Measurements from ENCODE around the gene RASAL2.

RASAL2 gene

DNA sequence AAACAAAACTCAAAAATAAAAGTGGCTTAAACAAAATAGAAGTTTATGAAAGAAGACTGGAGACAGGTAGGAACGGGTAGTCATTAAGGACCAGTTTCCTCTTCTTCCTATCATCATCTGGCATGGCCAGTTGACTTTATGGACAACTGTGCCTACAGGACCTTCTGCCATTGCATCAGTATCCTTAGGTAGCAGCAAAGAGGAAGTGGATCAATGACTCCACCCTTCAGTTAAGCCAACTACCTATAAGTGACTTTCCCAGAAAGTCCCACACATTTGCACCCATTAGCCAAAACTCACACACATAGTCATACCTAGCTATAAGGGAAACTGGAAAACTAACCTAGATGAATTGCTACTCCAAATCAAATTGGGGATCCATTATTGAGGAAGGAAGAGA, 51.7 kb downstream of the RASAL2 start:
- Mint-ChIP-seq H3K9me3 (peaks cover 2% of the 10 kb centered on the region), H3K27ac (no peak overlapping the region), H3K27me3 (ENCODE audit: low read depth) (no peaks in the 10 kb centered on the region), H3K4me1 (peaks cover 22% of the 10 kb centered on the region), H3K4me3 (no peak overlapping the region), H3K36me3 (ENCODE audit: low read depth) (no peaks in the 10 kb centered on the region)
- TF ChIP-seq, protein P1, sequence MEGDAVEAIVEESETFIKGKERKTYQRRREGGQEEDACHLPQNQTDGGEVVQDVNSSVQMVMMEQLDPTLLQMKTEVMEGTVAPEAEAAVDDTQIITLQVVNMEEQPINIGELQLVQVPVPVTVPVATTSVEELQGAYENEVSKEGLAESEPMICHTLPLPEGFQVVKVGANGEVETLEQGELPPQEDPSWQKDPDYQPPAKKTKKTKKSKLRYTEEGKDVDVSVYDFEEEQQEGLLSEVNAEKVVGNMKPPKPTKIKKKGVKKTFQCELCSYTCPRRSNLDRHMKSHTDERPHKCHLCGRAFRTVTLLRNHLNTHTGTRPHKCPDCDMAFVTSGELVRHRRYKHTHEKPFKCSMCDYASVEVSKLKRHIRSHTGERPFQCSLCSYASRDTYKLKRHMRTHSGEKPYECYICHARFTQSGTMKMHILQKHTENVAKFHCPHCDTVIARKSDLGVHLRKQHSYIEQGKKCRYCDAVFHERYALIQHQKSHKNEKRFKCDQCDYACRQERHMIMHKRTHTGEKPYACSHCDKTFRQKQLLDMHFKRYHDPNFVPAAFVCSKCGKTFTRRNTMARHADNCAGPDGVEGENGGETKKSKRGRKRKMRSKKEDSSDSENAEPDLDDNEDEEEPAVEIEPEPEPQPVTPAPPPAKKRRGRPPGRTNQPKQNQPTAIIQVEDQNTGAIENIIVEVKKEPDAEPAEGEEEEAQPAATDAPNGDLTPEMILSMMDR (IDR thresholded peaks at IDR 0.05; ENCODE audit: unreplicated experiment in 3 of 3) = no peak

DNA sequence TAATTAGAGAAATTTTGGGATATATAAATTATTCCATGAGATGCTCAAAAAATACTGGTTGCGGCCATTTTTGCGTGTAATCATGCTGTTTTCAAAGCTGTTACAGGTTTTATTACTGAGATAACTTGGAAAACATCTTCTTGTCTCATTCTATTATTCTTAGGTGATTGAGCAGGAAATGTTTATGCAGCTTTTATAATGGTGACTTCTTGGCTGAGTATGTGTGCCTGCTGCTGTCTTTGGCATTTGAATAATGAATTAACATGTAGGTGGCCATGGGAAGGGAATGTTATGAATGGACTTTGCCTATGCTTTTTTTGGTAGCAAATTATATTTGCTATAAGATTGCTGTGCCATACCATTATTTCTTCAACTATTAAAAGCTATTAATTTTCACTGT, 52.5 kb downstream of the RASAL2 start:
- TF ChIP-seq, protein P1 (IDR thresholded peaks at IDR 0.05; ENCODE audit: unreplicated experiment in 3 of 3) = no peak
- peaks cover 22% of the 10 kb centered on the region for H3K4me1 Mint-ChIP-seq
- no peak overlapping the region for H3K4me3 Mint-ChIP-seq
- no peaks in the 10 kb centered on the region for H3K9me3 Mint-ChIP-seq
- H3K36me3 Mint-ChIP-seq (ENCODE audit: low read depth) = no peaks in the 10 kb centered on the region
- H3K27ac Mint-ChIP-seq = no peak overlapping the region
- H3K27me3 Mint-ChIP-seq (ENCODE audit: low read depth) = no peaks in the 10 kb centered on the region

DNA sequence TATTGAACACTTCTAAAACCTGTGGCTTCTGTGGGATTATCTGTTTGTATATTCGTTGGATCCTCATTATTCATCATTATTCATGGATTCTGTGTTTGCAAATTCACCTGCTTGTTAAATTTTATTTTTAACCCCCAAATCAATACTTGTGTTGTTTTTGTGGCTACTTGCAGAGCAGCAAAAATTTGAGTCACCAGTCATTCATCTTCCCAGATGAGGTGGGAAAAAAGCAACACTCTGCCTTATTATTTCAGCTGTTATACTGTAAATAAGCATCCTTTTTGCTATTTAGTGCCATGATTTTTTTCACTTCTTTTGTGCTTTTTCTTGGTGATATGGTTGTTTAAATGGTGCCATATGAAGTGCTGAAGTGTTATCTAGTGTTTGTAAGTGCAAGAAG, 56.7 kb downstream of the RASAL2 start:
- TF ChIP-seq, protein P1 (IDR thresholded peaks at IDR 0.05; ENCODE audit: unreplicated experiment in 3 of 3) = no peak
- Mint-ChIP-seq H3K9me3 (no peaks in the 10 kb centered on the region), H3K27ac (no peak overlapping the region), H3K4me1 (peaks cover 21% of the 10 kb centered on the region), H3K27me3 (ENCODE audit: low read depth) (no peaks in the 10 kb centered on the region), H3K36me3 (ENCODE audit: low read depth) (no peaks in the 10 kb centered on the region), H3K4me3 (no peak overlapping the region)

DNA sequence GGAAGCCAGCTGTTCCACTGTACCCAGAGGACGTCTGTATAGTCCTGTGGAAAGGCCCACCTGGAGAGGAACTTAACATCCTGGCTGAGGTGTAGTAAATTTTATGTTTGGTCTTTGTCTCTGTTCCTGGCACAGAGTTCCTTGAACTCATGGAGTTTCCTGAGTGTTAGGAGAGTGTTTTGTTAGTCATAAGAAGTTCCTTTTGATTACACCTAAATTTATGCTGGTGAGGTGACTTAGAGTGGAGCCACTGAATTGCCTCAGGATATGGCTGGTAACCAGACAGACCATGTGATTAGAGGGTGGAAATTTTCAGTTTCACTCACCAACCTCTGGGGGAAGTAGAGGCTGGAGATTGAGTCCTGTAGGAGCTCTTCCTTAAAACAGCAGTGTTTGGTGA, 57.9 kb downstream of the RASAL2 start:
- Mint-ChIP-seq H3K36me3 (ENCODE audit: low read depth) (no peaks in the 10 kb centered on the region), H3K9me3 (no peaks in the 10 kb centered on the region), H3K4me3 (no peak overlapping the region), H3K27me3 (ENCODE audit: low read depth) (no peaks in the 10 kb centered on the region), H3K27ac (no peak overlapping the region), H3K4me1 (peaks cover 25% of the 10 kb centered on the region)
- TF ChIP-seq, protein P1 (IDR thresholded peaks at IDR 0.05; ENCODE audit: unreplicated experiment in 3 of 3) = no peak

DNA sequence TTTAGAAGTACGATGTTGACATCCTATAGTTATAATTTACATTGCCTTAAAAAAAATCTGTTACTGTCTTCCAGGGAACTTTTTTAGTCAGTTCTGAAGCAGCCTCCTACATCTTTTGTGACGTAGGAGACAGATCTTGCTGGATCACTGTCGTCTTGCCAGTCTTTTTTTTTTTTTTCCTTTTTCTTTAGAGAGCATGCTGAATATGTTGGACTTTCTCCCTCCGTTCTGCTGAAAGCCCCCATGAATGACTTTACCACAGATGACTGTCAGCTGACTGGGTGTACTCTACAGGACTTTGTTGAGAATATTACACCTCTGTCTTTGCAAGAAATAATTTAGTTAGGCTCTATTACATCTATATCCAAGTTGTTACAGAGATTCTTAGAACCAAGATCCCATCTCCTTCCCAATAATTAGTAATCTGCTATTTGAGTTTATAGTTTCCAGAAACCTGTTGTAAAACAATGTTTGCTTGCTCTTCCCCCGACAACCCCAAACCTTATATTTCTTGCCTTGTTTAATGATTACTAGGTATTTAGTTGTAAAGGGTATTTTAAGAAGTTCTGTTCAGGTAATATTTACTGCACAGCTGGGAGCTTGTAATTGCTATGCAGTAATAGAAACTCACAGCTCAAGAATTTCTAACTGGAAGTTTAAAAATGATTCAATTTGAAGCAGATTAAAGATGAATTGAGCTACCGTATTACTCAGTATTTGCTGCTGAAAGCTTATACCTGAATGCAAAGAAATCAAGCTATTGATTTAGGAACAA, 61.8 kb downstream of the RASAL2 start:
- no peaks in the 10 kb centered on the region for H3K36me3 Mint-ChIP-seq (ENCODE audit: low read depth)
- H3K4me1 Mint-ChIP-seq = peaks cover 18% of the 10 kb centered on the region
- TF ChIP-seq, protein P1 (IDR thresholded peaks at IDR 0.05; ENCODE audit: unreplicated experiment in 3 of 3) = no peak
- no peak overlapping the region for H3K4me3 Mint-ChIP-seq
- H3K9me3 Mint-ChIP-seq = no peaks in the 10 kb centered on the region
- H3K27ac Mint-ChIP-seq = peak overlapping the region; percentile 4 to 83 (median 28)
- no peaks in the 10 kb centered on the region for H3K27me3 Mint-ChIP-seq (ENCODE audit: low read depth)

Data from nephron (organoid).